Smooth muscle cell (in vitro differentiated cells): ENCODE data around the gene POMGNT2. TPM values are rescaled to one million over a fixed set of nuclear protein-coding genes. Genes with fewer than 3 reads are reported as not detected.

Experiments
- DNase-seq: peaks from one replicate; lab custom pipeline; 2025; ENCODE audit not compliant: unreplicated experiment; lab: John Stamatoyannopoulos, UW
- H2AFZ ChIP-seq: fragments of 200-600 bp; sonication (generic); 2 replicates; pipeline ENCODE4 v1.6.0; 2016; ENCODE audit warnings: antibody characterized with exemption, low read depth, mild to moderate bottlenecking
- H3F3A ChIP-seq: fragments of 200-600 bp; sonication (generic); 2 replicates; pipeline ENCODE4 v1.6.0; 2017; ENCODE audit warnings: antibody characterized with exemption, low read depth
- H3K27ac ChIP-seq: fragments of 200-600 bp; sonication (generic); 2 replicates; pipeline ENCODE4 v1.5.1; 2016; ENCODE audit warnings: low read depth, mild to moderate bottlenecking
- H3K27me3 ChIP-seq: fragments of 200-600 bp; sonication (generic); 2 replicates; pipeline ENCODE4 v1.6.1; 2016; ENCODE audit warnings: low read depth, mild to moderate bottlenecking
- H3K36me3 ChIP-seq: fragments of 200-600 bp; sonication (generic); 2 replicates; pipeline ENCODE4 v1.5.1; 2016; ENCODE audit warnings: low read depth
- H3K4me1 ChIP-seq: fragments of 200-600 bp; sonication (generic); 2 replicates; pipeline ENCODE4 v1.5.1; 2016; ENCODE audit warnings: low read depth
- H3K4me2 ChIP-seq: fragments of 200-600 bp; sonication (generic); 2 replicates; pipeline ENCODE4 v1.6.0; 2016; ENCODE audit warnings: mild to moderate bottlenecking
- H3K4me3 ChIP-seq: fragments of 200-600 bp; sonication (generic); 2 replicates; pipeline ENCODE4 v1.5.1; 2016; ENCODE audit warnings: mild to moderate bottlenecking
- H3K79me2 ChIP-seq: fragments of 200-600 bp; sonication (generic); 2 replicates; pipeline ENCODE4 v1.6.0; 2016; ENCODE audit warnings: low read depth, mild to moderate bottlenecking
- H3K9ac ChIP-seq: fragments of 200-600 bp; sonication (generic); 2 replicates; pipeline ENCODE4 v1.6.0; 2016; ENCODE audit warnings: low read depth
- H3K9me3 ChIP-seq: fragments of 200-600 bp; sonication (generic); replicated peaks from 2 replicates; pipeline ENCODE4 v1.5.1; 2016; ENCODE audit warnings: low read depth
- H4K20me1 ChIP-seq: fragments of 200-600 bp; sonication (generic); 2 replicates; pipeline ENCODE4 v1.6.0; 2016; ENCODE audit warnings: low read depth
- CTCF ChIP-seq: fragments of 200-600 bp; sonication (generic); IDR thresholded peaks from 2 replicates; pipeline ENCODE4 v1.5.1; 2017; ENCODE audit warnings: borderline replicate concordance, mild to moderate bottlenecking, antibody characterized with exemption; ENCODE audit not compliant: insufficient read depth, poor library complexity, severe bottlenecking
- WGBS: methylation state at CpG from one replicate; pipeline ENCODE4 v1.1.7; 2016; ENCODE audit warnings: low lambda C conversion rate; 5-methylcytosine and 5-hydroxymethylcytosine counted together
- polyA plus RNA-seq: library from polyadenylated mRNA; unstranded; fragments of >200 nt; fragmentation: Nextera tagmentation; extraction: Ambion mirVana; gene quantifications from 2 replicates; pipeline ENCODE4 v1.2.1, GENCODE V29; 2016
- total RNA-seq: library from RNA; depleted of rRNA; stranded (reverse); fragments of >200 nt; gene quantifications from 2 replicates; pipeline ENCODE4 v1.2.3, GENCODE V29; 2014

POMGNT2 gene
- total and polyA plus RNA-seq, 2 experiments from 2014 or later: 9.3 to 14.1 TPM

- no peaks in the 10 kb centered on the region for H3F3A ChIP-seq
- no peaks in the 10 kb centered on the region for H3K36me3 ChIP-seq
- no peak for TF ChIP-seq CTCF
- 85% methylated on average over 2 of the region's 2 CpGs for WGBS
- no peak overlapping the region for H3K4me3 ChIP-seq
- no peaks in the 10 kb centered on the region for H3K79me2 ChIP-seq
- no peaks in the 10 kb centered on the region for H3K9me3 ChIP-seq
- H3K4me2 ChIP-seq: no peak overlapping the region
- no peak overlapping the region for H3K27ac ChIP-seq
- no peak overlapping the region for H2AFZ ChIP-seq
- DNase-seq: no peak
- peaks cover 2% of the 10 kb centered on the region for H3K27me3 ChIP-seq
- H3K9ac ChIP-seq: no peak overlapping the region
- no peaks in the 10 kb centered on the region for H4K20me1 ChIP-seq
- no peaks in the 10 kb centered on the region for H3K4me1 ChIP-seq
These were observed 64.4 kb downstream of the POMGNT2 start for GRCh38 chr3:43041517-43041916.

GRCh38 chr3:43038010-43038409, 67.9 kb downstream of the POMGNT2 start:
- Histone ChIP-seq H3F3A (no peaks in the 10 kb centered on the region), H3K79me2 (no peaks in the 10 kb centered on the region), H3K4me3 (no peak overlapping the region), H3K4me1 (no peaks in the 10 kb centered on the region), H3K36me3 (no peaks in the 10 kb centered on the region), H4K20me1 (no peaks in the 10 kb centered on the region), H3K27ac (no peak overlapping the region), H2AFZ (no peak overlapping the region), H3K9me3 (no peaks in the 10 kb centered on the region), H3K27me3 (peaks cover 6% of the 10 kb centered on the region), H3K9ac (no peak overlapping the region), H3K4me2 (no peak overlapping the region)
- 90% methylated on average over 7 of the region's 7 CpGs for WGBS
- no peak for DNase-seq
- no peak for TF ChIP-seq CTCF

GRCh38 chr3:43036621-43037423, 69.1 kb downstream of the POMGNT2 start:
- no peaks in the 10 kb centered on the region for H3K4me1 ChIP-seq
- WGBS: 91% methylated on average over 9 of the region's 9 CpGs
- no peak for TF ChIP-seq CTCF
- H3K4me2 ChIP-seq: no peak overlapping the region
- H2AFZ ChIP-seq: no peak overlapping the region
- H3F3A ChIP-seq: no peaks in the 10 kb centered on the region
- no peaks in the 10 kb centered on the region for H3K9me3 ChIP-seq
- H3K9ac ChIP-seq: no peak overlapping the region
- no peak for DNase-seq
- H3K27ac ChIP-seq: no peak overlapping the region
- H4K20me1 ChIP-seq: no peaks in the 10 kb centered on the region
- no peak overlapping the region for H3K4me3 ChIP-seq
- no peaks in the 10 kb centered on the region for H3K79me2 ChIP-seq
- no peaks in the 10 kb centered on the region for H3K36me3 ChIP-seq
- H3K27me3 ChIP-seq: peaks cover 6% of the 10 kb centered on the region
